Muscle of leg (tissue), 11 donors: ENCODE results near the gene NUP42. TPM values are rescaled to one million over a fixed set of nuclear protein-coding genes. Genes with fewer than 3 reads are reported as not detected.
A peak's percentile ranks its signal among the peaks of the same experiment; 100 is the strongest.
"Not testable (repeated sequence)": the region's sequence is repeated elsewhere in the genome, so short reads cannot be mapped to it uniquely, and the experiment has no call there.

Source experiments
- DNase-seq: peaks from one replicate; pipeline ENCODE4 v3.0.0; 2013
- H3K27ac ChIP-seq: one replicate; pipeline ENCODE4 v1.5.1; 2013; ENCODE audit warnings: mild to moderate bottlenecking, low read length, control low read depth
- H3K27me3 ChIP-seq: one replicate; pipeline ENCODE4 v1.6.1; 2013; ENCODE audit warnings: low read length; ENCODE audit not compliant: control insufficient read depth, insufficient read depth
- H3K36me3 ChIP-seq: one replicate; pipeline ENCODE4 v1.6.1; 2013; ENCODE audit warnings: low read length; ENCODE audit not compliant: control insufficient read depth, insufficient read depth
- H3K4me1 ChIP-seq: one replicate; pipeline ENCODE4 v1.6.1; 2013; ENCODE audit warnings: low read length; ENCODE audit not compliant: control insufficient read depth, insufficient read depth
- H3K4me3 ChIP-seq: one replicate; pipeline ENCODE4 v1.5.1; 2013; ENCODE audit warnings: low read length, control low read depth
- H3K9me3 ChIP-seq: replicated peaks from 2 replicates; pipeline ENCODE4 v1.6.1; 2013; ENCODE audit warnings: low read depth, low read length; ENCODE audit not compliant: control insufficient read depth
- WGBS: methylation state at CpG from one replicate; pipeline ENCODE4 v1.1.5; 2013; ENCODE audit warnings: missing lambda C conversion rate; ENCODE audit not compliant: insufficient coverage; 5-methylcytosine and 5-hydroxymethylcytosine counted together
- polyA plus RNA-seq, 8 donors: library from polyadenylated mRNA; unstranded; fragments of 120-200 nt; gene quantifications; one replicate each; pipeline versions ENCODE4 v1.2.1 to v1.2.3, GENCODE V29; 2013; ENCODE audit warnings: inconsistent platforms in 1 of 8, low replicate concordance in 1 of 8; ENCODE audit not compliant: insufficient read length in 8 of 8, insufficient read depth in 1 of 8
- total RNA-seq: library from RNA; stranded (reverse); fragments of 120-200 nt; gene quantifications from one replicate; pipeline ENCODE4 v1.2.4, GENCODE V29; 2013

Gene NUP42
- total and polyA plus RNA-seq, 9 donors = 25.2 to 37.9 (median 31.7) TPM

DNA sequence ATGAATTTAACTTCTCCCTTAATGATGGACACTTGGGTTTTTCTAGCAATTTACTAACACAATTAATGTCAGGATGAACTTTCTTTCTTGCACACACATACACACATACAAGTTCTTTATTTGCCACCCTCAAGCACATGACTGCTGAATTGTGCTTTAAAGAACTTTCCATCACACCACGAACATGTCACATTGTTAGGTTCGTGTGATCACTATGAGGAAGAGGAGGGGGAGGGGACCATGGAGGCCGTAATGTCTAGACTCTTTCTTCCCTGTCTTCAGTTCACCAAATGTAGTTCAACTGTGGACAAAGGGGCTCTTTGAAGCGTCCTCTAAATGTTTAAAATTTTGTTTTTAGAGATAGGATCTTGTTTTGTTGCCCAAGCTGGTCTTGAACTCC is 31.0 kb downstream of the NUP42 start:
- peak; percentile 39 for DNase-seq
- H3K27ac ChIP-seq = no peak overlapping the region
- peaks cover 2% of the 10 kb centered on the region for H3K4me1 ChIP-seq
- H3K9me3 ChIP-seq = no peaks in the 10 kb centered on the region
- H3K27me3 ChIP-seq = no peaks in the 10 kb centered on the region
- H3K36me3 ChIP-seq = no peaks in the 10 kb centered on the region
- no peak overlapping the region for H3K4me3 ChIP-seq
- WGBS = no CpG with 5 or more reads among the region's 4 CpGs

DNA sequence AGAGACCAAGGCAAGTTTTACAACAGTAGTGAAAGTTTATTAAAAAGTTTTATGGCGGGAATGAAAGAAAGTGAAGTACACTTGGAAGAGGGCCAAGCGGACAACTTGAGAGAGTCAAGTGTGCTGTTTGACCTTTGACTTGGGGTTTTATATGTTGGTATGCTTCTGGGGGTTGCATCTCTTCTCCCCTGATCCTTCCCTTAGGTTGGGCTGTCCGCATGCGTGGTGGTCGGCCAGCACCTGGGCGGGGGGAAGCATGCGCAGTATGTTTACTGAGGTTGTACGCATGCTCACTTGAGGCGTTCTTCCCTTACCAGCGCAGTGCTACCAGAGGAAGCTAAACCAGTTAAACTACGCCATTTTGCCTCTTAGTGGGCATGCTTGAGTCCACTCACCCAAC is 31.9 kb downstream of the NUP42 start:
- Histone ChIP-seq H3K27me3 (no peaks in the 10 kb centered on the region), H3K4me1 (peaks cover 3% of the 10 kb centered on the region), H3K4me3 (no peak overlapping the region), H3K9me3 (no peaks in the 10 kb centered on the region), H3K36me3 (no peaks in the 10 kb centered on the region), H3K27ac (no peak overlapping the region)
- 91% methylated on average over 10 of the region's 11 CpGs for whole genome bisulfite sequencing
- DNase-seq = no peak

DNA sequence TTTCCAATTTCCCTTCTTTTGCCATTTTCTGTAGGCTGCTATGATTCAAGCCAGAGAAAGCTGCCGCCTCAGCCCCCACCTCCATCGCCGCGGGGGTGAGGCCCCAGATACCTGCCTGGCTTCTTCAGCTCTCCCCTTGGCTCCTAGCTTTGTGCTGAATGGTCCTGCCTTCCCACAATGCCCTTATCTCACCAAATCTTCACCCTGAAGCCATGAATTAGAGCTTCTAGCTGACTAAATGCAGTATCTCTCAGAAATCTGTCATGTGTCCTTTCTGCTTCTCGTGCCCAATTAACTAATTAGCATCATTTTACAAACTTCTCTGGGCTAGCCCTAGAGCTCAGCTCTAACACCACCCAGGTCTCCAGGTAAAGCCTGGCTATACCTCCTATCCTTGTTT is 32.6 kb downstream of the NUP42 start:
- no peak for DNase-seq
- Histone ChIP-seq H3K4me3 (no peak overlapping the region), H3K27ac (no peak overlapping the region), H3K4me1 (peaks cover 3% of the 10 kb centered on the region), H3K9me3 (no peaks in the 10 kb centered on the region), H3K27me3 (no peaks in the 10 kb centered on the region), H3K36me3 (no peaks in the 10 kb centered on the region)
- WGBS = 79% methylated on average over 5 of the region's 5 CpGs

DNA sequence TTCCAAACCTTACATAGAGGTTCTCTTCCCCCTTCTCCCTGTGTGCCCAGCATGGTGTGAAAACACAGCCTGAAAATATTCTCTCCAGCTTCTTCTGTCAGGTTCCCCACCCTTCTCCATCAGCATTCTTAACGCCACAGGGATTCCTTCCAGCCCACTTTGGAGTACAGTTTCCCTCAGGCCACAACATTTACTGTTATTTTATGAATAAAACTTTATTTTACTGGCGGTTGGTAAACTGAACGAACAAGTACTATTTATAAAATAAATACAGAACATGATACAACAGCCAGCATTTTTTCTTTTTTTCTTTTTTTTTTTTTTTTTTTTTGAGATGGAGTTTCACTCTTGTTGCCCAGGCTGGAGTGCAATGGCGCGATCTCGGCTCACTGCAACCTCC is 33.1 kb downstream of the NUP42 start:
- Histone ChIP-seq H3K27me3 (no peaks in the 10 kb centered on the region), H3K36me3 (no peaks in the 10 kb centered on the region), H3K9me3 (no peaks in the 10 kb centered on the region), H3K4me1 (peaks cover 3% of the 10 kb centered on the region), H3K4me3 (no peak overlapping the region), H3K27ac (no peak overlapping the region)
- WGBS = 80% methylated on average over 1 of the region's 6 CpGs
- no peak for DNase-seq

DNA sequence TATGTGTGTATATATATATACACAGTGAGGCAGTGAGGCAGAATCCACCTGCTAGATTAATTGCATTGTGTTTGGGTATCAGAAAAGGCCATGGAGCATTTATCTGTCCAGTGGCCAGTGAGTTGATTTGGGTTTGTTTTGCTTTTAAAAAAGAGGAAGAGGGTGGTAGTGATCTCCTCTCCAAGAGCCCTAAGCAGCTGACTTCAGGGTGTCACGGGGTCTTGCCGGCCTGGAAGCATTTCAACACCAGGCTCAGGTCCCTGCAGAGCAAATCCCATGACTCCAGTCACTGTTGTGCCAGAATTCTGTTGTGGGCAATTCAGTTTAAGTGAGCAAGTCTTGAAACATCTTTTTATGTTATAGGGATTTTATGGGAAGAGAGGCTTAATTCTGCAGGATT is 34.2 kb downstream of the NUP42 start:
- 63% methylated on average over 2 of the region's 2 CpGs for WGBS

DNA sequence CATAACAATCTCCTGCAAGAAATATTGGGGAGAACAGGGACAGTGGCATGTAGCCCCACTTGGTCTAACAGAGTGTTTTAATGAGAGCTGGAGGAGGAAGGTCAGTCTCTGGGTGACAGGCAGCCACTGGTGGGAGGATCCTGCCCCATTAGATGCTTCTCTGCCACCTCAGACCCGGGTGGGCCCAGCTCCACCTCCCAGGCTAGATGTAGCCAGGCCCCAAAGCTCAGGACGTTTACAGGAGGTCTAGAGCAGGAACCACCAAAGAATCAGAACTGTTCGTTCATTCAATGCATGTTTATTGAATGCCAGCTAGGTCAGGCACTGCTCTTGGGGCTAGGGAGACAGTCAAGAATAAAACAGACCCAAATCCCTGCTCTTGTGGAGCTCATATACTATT is 36.3 kb downstream of the NUP42 start:
- Histone ChIP-seq H3K4me1 (peaks cover 14% of the 10 kb centered on the region), H3K27me3 (no peaks in the 10 kb centered on the region), H3K27ac (no peak overlapping the region), H3K4me3 (no peak overlapping the region), H3K9me3 (no peaks in the 10 kb centered on the region), H3K36me3 (no peaks in the 10 kb centered on the region)
- no peak for DNase-seq
- 56% methylated on average over 1 of the region's 3 CpGs for WGBS

More for the DNA sequence above, 34.2 kb downstream of the NUP42 start:
- Histone ChIP-seq H3K27ac (no peak overlapping the region), H3K27me3 (no peaks in the 10 kb centered on the region), H3K9me3 (no peaks in the 10 kb centered on the region), H3K4me3 (no peak overlapping the region), H3K4me1 (peaks cover 3% of the 10 kb centered on the region), H3K36me3 (no peaks in the 10 kb centered on the region)
- peak; percentile 77 for DNase-seq

DNA sequence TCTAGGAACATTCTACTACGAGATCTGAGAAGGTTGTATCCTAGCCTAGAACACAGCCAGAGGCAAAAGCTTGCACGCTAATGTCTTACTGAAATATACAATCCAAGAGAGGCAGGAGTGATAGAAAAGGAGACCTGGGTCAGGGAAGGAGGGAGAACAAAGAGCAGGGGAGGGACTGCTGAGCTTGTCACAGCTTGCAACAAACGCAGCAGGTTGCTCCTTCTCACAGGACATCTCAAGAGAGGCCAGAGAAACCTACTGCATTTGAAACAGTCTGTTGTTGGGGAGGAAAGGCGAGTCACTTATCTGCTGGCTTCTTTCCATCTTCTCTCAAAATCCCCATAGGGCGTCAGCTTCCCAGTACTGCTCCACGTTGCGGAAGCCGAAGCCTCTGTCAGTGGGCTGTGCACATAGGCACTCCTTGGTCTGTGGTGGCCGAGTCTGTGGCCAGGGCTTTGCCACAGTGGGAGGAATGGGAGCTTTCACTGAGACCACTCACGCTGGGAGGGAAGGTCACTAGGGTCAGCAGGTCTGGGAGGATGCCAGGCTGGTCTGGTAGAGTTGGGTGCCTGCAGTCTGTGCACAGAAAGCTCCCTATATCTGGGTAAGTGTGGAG is 39.0 kb downstream of the NUP42 start:
- Histone ChIP-seq H3K36me3 (no peaks in the 10 kb centered on the region), H3K9me3 (no peaks in the 10 kb centered on the region), H3K27ac (no peak overlapping the region), H3K4me1 (peaks cover 17% of the 10 kb centered on the region), H3K4me3 (no peak overlapping the region), H3K27me3 (no peaks in the 10 kb centered on the region)
- WGBS = 83% methylated on average over 3 of the region's 10 CpGs
- DNase-seq = no peak

DNA sequence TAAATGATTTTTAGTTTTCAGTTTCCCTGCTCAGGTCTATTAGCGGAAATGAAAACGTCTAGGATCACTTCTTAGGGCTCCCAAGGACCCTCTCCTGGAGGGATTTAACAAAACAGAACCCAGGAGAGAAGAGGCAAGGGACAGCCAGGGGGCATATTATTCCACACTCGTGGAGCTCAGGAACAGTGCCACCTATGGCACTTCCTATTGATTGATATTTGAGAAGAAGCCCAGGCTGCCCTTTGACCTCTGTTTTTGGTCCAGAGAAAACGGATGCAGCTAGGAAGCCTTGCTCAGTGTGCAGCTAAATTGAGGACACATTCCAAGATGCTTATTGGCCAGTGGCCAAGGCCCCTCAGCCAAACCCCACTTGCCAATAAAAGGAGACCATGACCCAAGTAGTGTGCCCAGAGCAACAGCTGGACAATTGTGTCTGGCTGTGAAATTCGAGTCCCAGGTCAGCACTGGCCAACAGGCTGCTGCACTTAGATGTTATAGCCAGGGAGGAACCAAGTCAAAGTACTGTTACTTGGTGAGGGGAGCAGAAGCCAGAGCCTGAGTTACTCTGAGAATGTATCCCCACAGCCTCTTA is 40.7 kb downstream of the NUP42 start:
- Histone ChIP-seq H3K27ac (no peak overlapping the region), H3K36me3 (no peaks in the 10 kb centered on the region), H3K4me1 (peaks cover 17% of the 10 kb centered on the region), H3K27me3 (no peaks in the 10 kb centered on the region), H3K4me3 (no peak overlapping the region), H3K9me3 (no peaks in the 10 kb centered on the region)
- peak; percentile 67 for DNase-seq
- 24% methylated on average over 5 of the region's 5 CpGs for WGBS

DNA sequence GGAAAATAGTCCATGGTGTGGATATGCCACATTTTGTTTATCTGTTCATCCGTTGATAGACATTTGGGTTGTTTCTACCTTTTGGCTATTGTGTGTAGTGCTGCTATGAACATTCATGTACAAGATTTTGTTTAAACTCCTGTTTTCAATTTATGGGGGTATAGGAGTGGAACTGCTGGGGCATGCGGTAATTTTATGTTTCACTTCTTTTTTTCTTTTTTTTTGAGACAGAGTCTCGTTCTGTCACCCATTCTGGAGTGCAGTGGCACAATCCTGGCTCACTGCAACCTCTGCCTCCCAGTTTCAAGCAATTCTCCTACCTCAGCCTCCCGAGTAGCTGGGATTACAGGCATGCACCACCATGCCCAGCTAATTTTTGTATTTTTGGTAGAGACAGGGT is 42.5 kb downstream of the NUP42 start:
- peaks cover 14% of the 10 kb centered on the region for H3K4me1 ChIP-seq
- not testable (repeated sequence) for H3K9me3 ChIP-seq, H3K36me3 ChIP-seq, H3K4me3 ChIP-seq, H3K27me3 ChIP-seq, DNase-seq, H3K27ac ChIP-seq
- 86% methylated on average over 1 of the region's 4 CpGs for WGBS

DNA sequence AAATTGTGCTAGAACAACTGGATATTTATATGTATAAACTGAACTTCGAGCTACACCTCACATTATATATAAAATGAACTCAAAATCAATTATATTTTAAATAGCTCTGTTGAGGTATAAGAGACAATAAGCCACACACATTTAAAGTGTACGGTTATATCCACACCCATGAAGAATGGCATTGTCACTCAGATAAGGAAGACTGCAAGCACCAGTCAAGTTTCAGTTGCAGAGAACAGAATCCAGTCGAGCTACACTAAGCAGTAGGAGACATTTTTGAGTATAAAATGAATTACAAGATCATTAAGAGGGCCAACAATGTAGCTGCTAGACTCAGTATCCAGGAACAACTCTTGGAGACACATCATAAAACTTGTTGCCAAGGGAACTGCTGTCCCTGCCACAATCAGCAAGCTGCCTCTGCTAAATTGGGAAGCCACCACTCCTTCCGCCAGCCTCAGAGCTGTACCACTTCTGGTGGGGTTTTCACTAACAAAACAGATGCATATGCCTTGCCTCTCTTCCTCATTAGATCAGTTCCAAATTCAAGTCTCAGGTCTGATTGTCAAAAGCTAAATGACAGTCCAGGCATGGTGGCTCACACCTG is 45.1 kb downstream of the NUP42 start:
- no CpG with 5 or more reads among the region's 4 CpGs for WGBS
- Histone ChIP-seq H3K27me3 (no peaks in the 10 kb centered on the region), H3K4me1 (peaks cover 23% of the 10 kb centered on the region), H3K9me3 (peaks cover 3% of the 10 kb centered on the region), H3K36me3 (no peaks in the 10 kb centered on the region), H3K27ac (no peak overlapping the region), H3K4me3 (no peak overlapping the region)
- DNase-seq = no peak
